GM15510 (cell line): ENCODE measurements around the gene ATP6V0E2.

Experiments used
- POLR2A ChIP-seq: IDR thresholded peaks from 3 replicates; pipeline ENCODE4 v1.6.1; 2011; ENCODE audit warnings: borderline replicate concordance; ENCODE audit not compliant: insufficient read length; ENCODE audit errors: extremely low read depth

The ATP6V0E2 gene

GRCh38 chr7:149850716-149851115 lies 23.1 kb upstream of the ATP6V0E2 start:
- no peak for TF ChIP-seq POLR2A

- no peak for TF ChIP-seq POLR2A
These were observed 22.3 kb upstream of the ATP6V0E2 start for GRCh38 chr7:149851449-149851848.

- no peak for TF ChIP-seq POLR2A
These were observed 20.6 kb upstream of the ATP6V0E2 start for GRCh38 chr7:149853157-149853556.

DNA sequence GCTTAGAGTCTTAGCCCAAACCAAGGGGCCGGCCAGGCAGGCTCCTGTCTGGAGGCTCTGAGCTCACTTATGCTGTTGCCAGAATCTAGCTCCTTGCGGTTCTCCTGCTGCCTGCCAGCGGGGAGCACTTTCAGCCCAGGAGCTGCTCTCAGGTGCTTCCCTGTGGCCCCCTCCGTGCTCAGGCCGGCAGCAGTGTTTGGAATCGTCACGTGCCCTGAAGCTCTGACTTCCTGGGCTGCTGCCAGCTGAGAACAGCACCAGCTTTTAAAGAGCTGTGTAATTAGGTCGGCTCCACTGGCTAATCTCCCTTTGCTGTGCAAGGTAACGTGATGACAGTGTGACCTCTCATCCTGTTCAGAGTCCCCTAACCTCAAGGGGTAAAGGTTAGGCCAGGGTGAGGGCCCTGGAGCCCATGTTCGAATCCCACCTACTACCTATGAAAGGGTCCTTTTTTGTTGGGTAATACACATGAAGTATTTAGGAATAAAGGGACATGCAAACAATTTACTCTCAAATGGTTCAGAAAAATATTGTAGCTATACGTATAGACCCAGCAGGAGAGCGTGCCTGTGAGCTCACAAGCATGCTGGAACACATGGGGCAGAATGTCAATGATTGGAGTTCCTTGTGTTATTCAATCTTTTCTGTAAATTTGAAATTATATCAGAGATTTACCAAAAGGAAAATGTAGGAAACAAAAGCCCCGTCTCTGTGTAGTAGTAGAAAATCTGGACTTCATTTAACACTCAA lies 19.0 kb upstream of the ATP6V0E2 start:
- TF ChIP-seq POLR2A, result no peak

- TF ChIP-seq POLR2A, result no peak
These were observed 18.1 kb upstream of the ATP6V0E2 start for GRCh38 chr7:149855361-149856305.

GRCh38 chr7:149856583-149856982 lies 17.2 kb upstream of the ATP6V0E2 start:
- no peak for TF ChIP-seq POLR2A

GRCh38 chr7:149859369-149859768 lies 14.4 kb upstream of the ATP6V0E2 start:
- TF ChIP-seq POLR2A, result no peak

- no peak for TF ChIP-seq POLR2A
These were observed 13.9 kb upstream of the ATP6V0E2 start for GRCh38 chr7:149859876-149860275.

GRCh38 chr7:149860821-149861727 lies 12.7 kb upstream of the ATP6V0E2 start:
- no peak for TF ChIP-seq POLR2A

DNA sequence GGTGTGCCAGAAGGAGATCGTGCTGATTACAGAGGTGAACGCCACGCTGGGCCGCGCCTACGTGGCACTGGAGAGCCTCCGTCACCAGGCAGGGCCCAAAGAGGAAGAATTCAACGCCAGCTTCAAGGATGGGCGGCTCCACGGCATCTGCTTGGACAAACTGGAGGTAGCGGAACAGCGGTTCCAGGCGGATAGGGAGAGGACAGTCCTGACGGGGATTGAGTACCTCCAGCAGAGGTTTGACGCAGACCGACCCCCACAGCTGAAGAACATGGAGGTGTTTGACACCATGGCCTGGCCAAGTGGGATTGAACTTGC lies 12.1 kb upstream of the ATP6V0E2 start:
- no peak for TF ChIP-seq POLR2A

- TF ChIP-seq POLR2A, result no peak
These were observed 11.6 kb upstream of the ATP6V0E2 start for GRCh38 chr7:149862156-149862555.

DNA sequence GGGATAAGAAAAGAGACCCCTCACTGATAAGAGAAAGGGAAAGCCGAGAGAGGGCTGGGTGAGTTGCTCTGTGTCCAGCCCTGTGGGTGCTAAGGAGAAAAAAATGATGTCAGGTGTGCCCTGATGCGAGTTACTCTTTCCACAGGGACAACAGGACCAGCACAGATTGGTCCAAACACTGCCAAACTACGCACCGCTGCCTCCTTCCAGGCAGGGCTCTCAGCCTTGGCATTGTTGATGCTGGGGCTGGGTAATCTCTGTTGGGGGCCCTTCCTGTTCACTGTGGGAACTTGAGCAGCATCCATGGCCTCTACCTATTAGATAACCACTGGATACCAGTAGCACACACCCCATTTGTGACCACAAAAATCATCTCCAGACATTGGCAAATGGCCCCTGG lies 10.3 kb upstream of the ATP6V0E2 start:
- TF ChIP-seq POLR2A, result no peak

- TF ChIP-seq POLR2A, result no peak
These were observed 9.7 kb upstream of the ATP6V0E2 start for GRCh38 chr7:149864023-149864422.

- TF ChIP-seq POLR2A, result no peak
These were observed 9.0 kb upstream of the ATP6V0E2 start for GRCh38 chr7:149864751-149865150.

DNA sequence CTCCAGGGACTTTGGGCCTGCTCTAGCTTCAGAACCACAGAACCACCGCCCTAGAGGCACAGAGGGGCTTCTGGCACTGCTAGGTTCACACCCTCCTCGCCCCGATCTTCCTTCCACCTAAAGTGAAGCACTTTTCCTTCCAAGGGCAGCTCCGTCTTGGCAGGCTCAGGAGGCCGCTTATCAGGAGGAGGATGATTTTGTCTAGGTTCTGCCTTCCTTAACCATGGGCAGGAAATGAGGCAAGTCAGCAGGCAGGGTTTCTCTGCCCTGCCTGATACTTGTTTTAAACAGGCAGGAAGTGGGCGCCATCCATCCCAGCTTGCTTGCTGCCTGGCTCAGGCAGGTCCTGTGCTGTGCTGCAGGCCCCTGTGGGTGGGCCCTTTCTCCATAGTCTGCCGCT lies 8.3 kb upstream of the ATP6V0E2 start:
- no peak for TF ChIP-seq POLR2A
